Glutamatergic neuron (in vitro differentiated cells): ENCODE results near the gene POLK. TPM values are rescaled to one million over a fixed set of nuclear protein-coding genes. Genes with fewer than 3 reads are reported as not detected.

ENCODE experiments used
- DNase-seq: peaks from one replicate; pipeline ENCODE4 v3.0.0; 2022
- H3K27ac Mint-ChIP-seq: one replicate; pipeline ENCODE4 v1.8.0; 2020; ENCODE audit warnings: mild to moderate bottlenecking, mixed read lengths, inconsistent platforms; ENCODE audit not compliant: unreplicated experiment
- H3K27me3 Mint-ChIP-seq: one replicate; pipeline ENCODE4 v1.8.0; 2020; ENCODE audit warnings: mild to moderate bottlenecking, moderate library complexity, mixed read lengths, inconsistent platforms; ENCODE audit not compliant: unreplicated experiment
- H3K36me3 Mint-ChIP-seq: one replicate; pipeline ENCODE4 v1.8.0; 2020; ENCODE audit warnings: mild to moderate bottlenecking, mixed read lengths, inconsistent platforms; ENCODE audit not compliant: unreplicated experiment
- H3K4me1 Mint-ChIP-seq: one replicate; pipeline ENCODE4 v1.8.0; 2020; ENCODE audit warnings: mild to moderate bottlenecking, low read depth, mixed read lengths, inconsistent platforms; ENCODE audit not compliant: unreplicated experiment
- H3K4me3 Mint-ChIP-seq: one replicate; pipeline ENCODE4 v1.8.0; 2020; ENCODE audit warnings: mild to moderate bottlenecking, mixed read lengths, inconsistent platforms; ENCODE audit not compliant: unreplicated experiment
- H3K9me3 Mint-ChIP-seq: one replicate; pipeline ENCODE4 v1.8.0; 2020; ENCODE audit warnings: mild to moderate bottlenecking, moderate library complexity, mixed read lengths, inconsistent platforms; ENCODE audit not compliant: unreplicated experiment
- long read RNA-seq: library from polyadenylated mRNA; unstranded; transcript quantifications from one replicate; pipeline ENCODE4 v2.0.0, GENCODE V29; 2020; ENCODE audit not compliant: unreplicated experiment
- total RNA-seq: library from RNA; stranded (reverse); fragmentation: NEBNext Ultra II Directional; extraction: Animal tissue kit (Norgen Biotek cat#: 25700); gene quantifications from one replicate; pipeline ENCODE4 v1.2.1, GENCODE V29; 2021; ENCODE audit not compliant: unreplicated experiment
- TF ChIP-seq, protein P1 (sequence below): fragments of 200-600 bp; sonication (generic); IDR thresholded peaks from one replicate; pipeline ENCODE4 v1.5.0; 2021; ENCODE audit not compliant: partially characterized antibody, unreplicated experiment

The POLK gene
- total RNA-seq: 28.9 TPM
- long read RNA-seq, partial matches to known transcripts: 1 of 1 reads
- long read RNA-seq, other reads (novel, unspliced or antisense): 0 of 1 reads

DNA sequence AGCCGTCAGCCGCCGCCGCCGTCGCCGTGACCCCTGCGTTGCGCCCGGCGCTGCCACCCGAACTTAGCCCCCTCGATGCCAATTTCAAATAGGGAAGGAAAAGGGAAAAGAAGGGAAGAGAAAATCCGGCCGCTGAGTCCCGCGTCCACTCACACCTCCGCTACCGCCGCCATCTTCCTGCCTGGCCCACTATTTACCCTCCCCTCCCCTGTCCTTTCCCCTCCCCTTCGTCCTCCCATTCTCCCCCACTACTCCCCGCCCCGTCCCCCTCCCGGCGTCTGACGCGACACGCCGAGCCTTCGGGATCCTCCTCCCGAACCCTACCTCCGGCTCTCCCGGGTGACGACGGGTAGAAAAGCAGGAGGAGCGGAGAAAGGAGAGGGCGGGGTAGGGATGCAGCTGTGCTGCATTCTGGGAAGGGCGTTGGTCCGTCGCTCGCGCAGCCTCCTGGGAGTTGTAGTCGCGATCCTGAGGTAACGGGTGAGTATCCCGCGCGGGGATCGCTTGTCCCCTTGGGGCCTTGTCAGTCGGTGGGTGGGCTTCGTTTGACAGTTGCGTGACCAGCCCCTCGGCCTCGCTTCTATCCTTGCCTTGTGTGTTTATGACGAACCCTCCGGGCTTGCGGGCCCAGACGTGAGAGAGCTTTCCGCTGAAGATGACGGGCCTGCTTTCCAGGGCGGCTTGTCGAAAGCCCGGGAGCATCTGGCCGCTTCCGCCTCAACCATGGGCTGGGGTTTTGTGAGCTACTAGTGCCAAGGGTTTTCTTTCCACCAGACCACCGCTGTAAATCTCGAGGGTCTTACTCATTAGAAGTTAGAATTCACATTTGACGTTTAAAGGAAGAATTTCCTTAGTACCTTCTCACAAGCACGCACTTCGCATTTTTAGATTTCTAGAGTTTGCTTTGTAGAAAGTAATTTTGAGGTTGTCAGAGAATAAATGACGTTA, at the start of gene POLK, which contains the start of gene CERT1:
Gene POLK (plus strand): TSS at position 457 of the 948 bp plus-strand sequence.
Gene CERT1 (minus strand): TSS at position 195 of the 948 bp plus-strand sequence. CDS start 422 bp downstream, outside the sequence.
- Mint-ChIP-seq H3K27ac (peak within 1 kb of the TSS; percentile 99), H3K36me3 (no peaks in the 10 kb centered on the region), H3K9me3 (peaks cover 11% of the 10 kb centered on the region), H3K27me3 (peaks cover 8% of the 10 kb centered on the region), H3K4me3 (peak within 1 kb of the TSS; percentile 99), H3K4me1 (peaks cover 18% of the 10 kb centered on the region)
- peak; percentile 97 for DNase-seq
- TF ChIP-seq, protein P1, sequence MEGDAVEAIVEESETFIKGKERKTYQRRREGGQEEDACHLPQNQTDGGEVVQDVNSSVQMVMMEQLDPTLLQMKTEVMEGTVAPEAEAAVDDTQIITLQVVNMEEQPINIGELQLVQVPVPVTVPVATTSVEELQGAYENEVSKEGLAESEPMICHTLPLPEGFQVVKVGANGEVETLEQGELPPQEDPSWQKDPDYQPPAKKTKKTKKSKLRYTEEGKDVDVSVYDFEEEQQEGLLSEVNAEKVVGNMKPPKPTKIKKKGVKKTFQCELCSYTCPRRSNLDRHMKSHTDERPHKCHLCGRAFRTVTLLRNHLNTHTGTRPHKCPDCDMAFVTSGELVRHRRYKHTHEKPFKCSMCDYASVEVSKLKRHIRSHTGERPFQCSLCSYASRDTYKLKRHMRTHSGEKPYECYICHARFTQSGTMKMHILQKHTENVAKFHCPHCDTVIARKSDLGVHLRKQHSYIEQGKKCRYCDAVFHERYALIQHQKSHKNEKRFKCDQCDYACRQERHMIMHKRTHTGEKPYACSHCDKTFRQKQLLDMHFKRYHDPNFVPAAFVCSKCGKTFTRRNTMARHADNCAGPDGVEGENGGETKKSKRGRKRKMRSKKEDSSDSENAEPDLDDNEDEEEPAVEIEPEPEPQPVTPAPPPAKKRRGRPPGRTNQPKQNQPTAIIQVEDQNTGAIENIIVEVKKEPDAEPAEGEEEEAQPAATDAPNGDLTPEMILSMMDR: no peak

DNA sequence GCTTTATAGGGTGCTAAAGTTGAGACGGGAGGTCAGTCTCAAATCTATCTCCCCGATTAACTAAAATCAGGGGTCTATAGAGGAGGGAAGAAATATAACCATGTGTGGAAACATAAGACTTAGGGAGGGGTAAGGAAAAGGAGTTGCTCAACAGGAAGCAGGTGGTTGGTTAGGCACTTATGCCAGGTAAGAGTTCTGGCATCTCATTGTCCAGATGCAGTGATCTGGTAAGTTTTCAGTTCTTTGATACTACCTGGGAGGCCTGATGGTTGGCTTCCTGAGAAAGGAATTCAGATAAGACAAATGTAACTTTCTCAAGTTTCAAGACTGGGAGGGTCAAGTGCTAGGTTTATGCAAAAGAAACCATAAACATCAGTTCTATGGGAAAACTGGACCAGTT, 48.0 kb upstream of the POLK start:
- no peak for DNase-seq
- H3K9me3 Mint-ChIP-seq: peaks cover 11% of the 10 kb centered on the region
- H3K4me1 Mint-ChIP-seq: peaks cover 12% of the 10 kb centered on the region
- H3K27ac Mint-ChIP-seq: no peak overlapping the region
- H3K4me3 Mint-ChIP-seq: no peak overlapping the region
- TF ChIP-seq, protein P1: no peak
- H3K27me3 Mint-ChIP-seq: peaks cover 2% of the 10 kb centered on the region
- peaks cover 9% of the 10 kb centered on the region for H3K36me3 Mint-ChIP-seq

DNA sequence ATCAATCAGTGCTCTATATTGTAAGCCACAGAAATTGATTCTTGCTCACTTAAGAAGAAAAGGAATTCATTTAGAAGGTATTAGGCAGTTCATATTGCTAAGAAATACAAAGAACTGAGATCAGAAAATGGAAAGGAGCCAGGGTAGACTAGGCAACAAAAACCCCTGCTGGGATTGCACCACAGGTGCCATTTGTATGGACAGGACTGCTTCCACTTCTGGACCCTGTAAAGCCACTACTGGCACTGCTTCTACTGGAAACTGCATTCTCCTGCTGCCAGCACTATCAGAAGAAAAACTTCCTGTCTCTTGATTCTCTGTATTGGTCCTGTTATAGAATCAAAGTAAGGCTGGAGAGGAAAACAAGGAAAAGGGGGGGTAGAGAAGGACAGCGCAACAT, 46.2 kb upstream of the POLK start:
- H3K27me3 Mint-ChIP-seq: peaks cover 2% of the 10 kb centered on the region
- peaks cover 15% of the 10 kb centered on the region for H3K36me3 Mint-ChIP-seq
- H3K27ac Mint-ChIP-seq: no peak overlapping the region
- peaks cover 9% of the 10 kb centered on the region for H3K4me1 Mint-ChIP-seq
- peaks cover 15% of the 10 kb centered on the region for H3K9me3 Mint-ChIP-seq
- TF ChIP-seq, protein P1: no peak
- no peak for DNase-seq
- H3K4me3 Mint-ChIP-seq: no peak overlapping the region

DNA sequence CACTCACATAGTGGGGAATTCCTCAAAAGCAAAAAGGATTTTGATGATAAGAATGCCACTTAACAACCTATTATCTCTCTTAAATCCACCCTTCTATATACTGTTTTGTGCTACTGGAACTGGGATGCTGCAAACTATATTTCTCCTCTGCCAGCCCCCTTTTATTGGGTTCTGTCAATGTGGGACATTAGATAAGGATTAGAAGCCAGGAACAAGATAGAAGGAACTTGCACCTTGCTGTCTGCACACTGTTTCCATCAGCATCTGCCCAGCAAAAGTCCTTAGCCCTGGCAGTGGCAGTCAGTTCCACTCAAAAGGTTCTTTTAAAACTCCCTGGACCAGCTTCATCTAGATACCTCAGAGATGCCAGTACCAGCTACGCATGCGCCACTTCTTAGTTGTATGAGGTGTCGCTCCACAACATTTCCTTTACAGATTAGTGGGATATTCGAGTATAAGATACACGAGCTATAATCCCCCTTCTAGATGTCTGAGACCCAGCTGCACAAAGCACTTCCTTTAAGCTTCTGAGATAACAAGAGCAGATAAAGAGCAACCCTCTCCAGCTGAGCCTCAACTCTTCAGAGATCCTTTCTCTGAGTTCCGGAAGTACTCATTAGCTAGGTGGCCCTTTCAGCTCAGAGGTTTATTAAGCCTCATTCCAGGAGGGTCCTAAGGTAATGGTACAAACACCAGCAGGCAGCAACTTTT, 45.5 kb upstream of the POLK start:
- TF ChIP-seq, protein P1: no peak
- peaks cover 15% of the 10 kb centered on the region for H3K36me3 Mint-ChIP-seq
- H3K27me3 Mint-ChIP-seq: no peaks in the 10 kb centered on the region
- H3K4me1 Mint-ChIP-seq: peaks cover 2% of the 10 kb centered on the region
- H3K4me3 Mint-ChIP-seq: no peak overlapping the region
- peaks cover 16% of the 10 kb centered on the region for H3K9me3 Mint-ChIP-seq
- no peak overlapping the region for H3K27ac Mint-ChIP-seq
- DNase-seq: no peak
